HuH-7 (cell line): ENCODE results near the gene PGBD5.
"Not testable (repeated sequence)": the region's sequence is repeated elsewhere in the genome, so short reads cannot be mapped to it uniquely, and the experiment has no call there.

Experiments
- DNase-seq: peaks from one replicate; pipeline ENCODE4 v3.0.0; 2011; ENCODE audit warnings: low spot score

Gene PGBD5

GRCh38 chr1:230425252-230426091 lies 660 bp downstream of the PGBD5 start:
- DNase-seq = peak; percentile 12

- DNase-seq = no peak
These were observed 1.5 kb downstream of the PGBD5 start for GRCh38 chr1:230424391-230425251.

GRCh38 chr1:230423951-230424350 lies 2.2 kb downstream of the PGBD5 start:
- DNase-seq = no peak

- no peak for DNase-seq
These were observed 2.9 kb downstream of the PGBD5 start for GRCh38 chr1:230423261-230423660.

- DNase-seq = no peak
These were observed 3.7 kb downstream of the PGBD5 start for GRCh38 chr1:230422221-230422981.

- no peak for DNase-seq
These were observed 4.7 kb downstream of the PGBD5 start for GRCh38 chr1:230421481-230421880.

GRCh38 chr1:230420372-230420771 lies 5.8 kb downstream of the PGBD5 start:
- not testable (repeated sequence) for DNase-seq

- DNase-seq = no peak
These were observed 9.7 kb downstream of the PGBD5 start for GRCh38 chr1:230416430-230416829.

GRCh38 chr1:230415405-230416132 lies 10.6 kb downstream of the PGBD5 start:
- DNase-seq = no peak

- no peak for DNase-seq
These were observed 11.4 kb downstream of the PGBD5 start for GRCh38 chr1:230414694-230415093.

- no peak for DNase-seq
These were observed 12.0 kb downstream of the PGBD5 start for GRCh38 chr1:230414102-230414501.

GRCh38 chr1:230413061-230413460 lies 13.1 kb downstream of the PGBD5 start:
- no peak for DNase-seq

GRCh38 chr1:230408971-230409370 lies 17.2 kb downstream of the PGBD5 start:
- DNase-seq = no peak

GRCh38 chr1:230407351-230407750 lies 18.8 kb downstream of the PGBD5 start:
- no peak for DNase-seq

GRCh38 chr1:230406727-230407126 lies 19.4 kb downstream of the PGBD5 start:
- DNase-seq = not testable (repeated sequence)

- no peak for DNase-seq
These were observed 22.7 kb downstream of the PGBD5 start for GRCh38 chr1:230403442-230403841.

- no peak for DNase-seq
These were observed 24.3 kb downstream of the PGBD5 start for GRCh38 chr1:230401763-230402294.

GRCh38 chr1:230401101-230401500 lies 25.0 kb downstream of the PGBD5 start:
- no peak for DNase-seq

GRCh38 chr1:230400007-230400344 lies 26.2 kb downstream of the PGBD5 start:
- no peak for DNase-seq

GRCh38 chr1:230399321-230400006 lies 26.7 kb downstream of the PGBD5 start:
- no peak for DNase-seq

- DNase-seq = no peak
These were observed 27.3 kb downstream of the PGBD5 start for GRCh38 chr1:230398856-230399255.
